Stimulated activated naive CD4-positive, alpha-beta T cell treated with Interleukin-2 at 50 U/mL for 16 hours (primary cell): ENCODE data around the gene ERN2.

Source experiments
- DNase-seq: peaks from one replicate; lab custom pipeline; 2025; lab: John Stamatoyannopoulos, UW

The ERN2 gene

GRCh38 chr16:23640615-23640930, 72.4 kb downstream of the ERN2 start:
- peak; percentile 23 for DNase-seq
